Endothelial cell of umbilical vein (primary cell): Measurements from ENCODE around the gene SBDS. TPM values are rescaled to one million over a fixed set of nuclear protein-coding genes. Genes with fewer than 3 reads are reported as not detected.
"Not testable (repeated sequence)": the region's sequence is repeated elsewhere in the genome, so short reads cannot be mapped to it uniquely, and the experiment has no call there.

Source experiments
- BruUV-seq: library from RNA; stranded (reverse); fragments of 400-500 nt; replicated peaks from 2 replicates; lab custom pipeline; 2021; lab: Mats Ljungman, UMichigan
- CTCF ChIA-PET: fragments of 300-600, 350-600 bp; sonication (Branson Sonifier 250); formaldehyde crosslinking; loops from one replicate; lab custom pipeline; 2021; ENCODE audit warnings: antibody characterized with exemption, inconsistent platforms; lab: Charles Lee
- POLR2A ChIA-PET: fragments of 300-600, 350-600 bp; sonication (Branson Sonifier 250); formaldehyde crosslinking; loops from one replicate; lab custom pipeline; 2021; ENCODE audit warnings: antibody characterized with exemption, inconsistent platforms; lab: Charles Lee
- DNase-seq: peaks from one replicate; pipeline ENCODE4 v3.0.0-alpha.2; 2011; ENCODE audit warnings: low read depth, low spot score
- FAIRE-seq: peaks from 2 replicates; lab custom pipeline; 2011; peaks lifted over from hg19 to GRCh38; lab: Jason Lieb, UNC
- H2AFZ ChIP-seq: 2 replicates; pipeline ENCODE4 v1.6.0; 2012; ENCODE audit warnings: low read depth, low read length, control low read depth, inconsistent platforms
- H3K27ac ChIP-seq: 2 replicates; pipeline ENCODE4 v1.5.1; 2011; ENCODE audit warnings: low read depth, mild to moderate bottlenecking, control low read depth, low read length, moderate library complexity; ENCODE audit not compliant: insufficient read depth
- H3K27me3 ChIP-seq, 2 experiments: 2 replicates each; pipeline versions ENCODE4 v1.6.0 to v1.6.1; 2011; ENCODE audit warnings: low read length in 2 of 2, mixed read lengths in 1 of 2; ENCODE audit not compliant: control insufficient read depth in 2 of 2, insufficient read depth in 2 of 2
- H3K36me3 ChIP-seq, 2 experiments: 2 replicates in 1 of 2; 3 replicates in 1 of 2; pipeline ENCODE4 v1.5.1; 2011; ENCODE audit warnings: low read length in 2 of 2, mild to moderate bottlenecking in 1 of 2, moderate library complexity in 1 of 2; ENCODE audit not compliant: control insufficient read depth in 2 of 2, insufficient read depth in 2 of 2; ENCODE audit errors: extremely low read depth in 1 of 2
- H3K4me1 ChIP-seq: 3 replicates; pipeline ENCODE4 v1.5.1; 2011; ENCODE audit warnings: mild to moderate bottlenecking, low read length; ENCODE audit not compliant: control insufficient read depth, insufficient read depth; ENCODE audit errors: extremely low read depth
- H3K4me2 ChIP-seq: 2 replicates; pipeline ENCODE4 v1.6.1; 2011; ENCODE audit warnings: low read length, control low read depth, mixed read lengths; ENCODE audit not compliant: insufficient read depth
- H3K4me3 ChIP-seq, 3 experiments: fragments of 200-600 bp in 1 of 3; sonication (generic), shearing (Covaris generic) in 1 of 3; replicated peaks in 1 of 3; 2 replicates each; pipeline ENCODE4 v1.5.1; 2011 to 2016; ENCODE audit warnings: control low read depth in 3 of 3, low read length in 3 of 3, mild to moderate bottlenecking in 2 of 3, inconsistent platforms in 1 of 3, low read depth in 1 of 3, moderate library complexity in 1 of 3; ENCODE audit not compliant: insufficient read depth in 1 of 3
- H3K79me2 ChIP-seq: 2 replicates; pipeline ENCODE4 v1.6.0; 2012; ENCODE audit warnings: low read length, inconsistent platforms; ENCODE audit not compliant: control insufficient read depth, insufficient read depth
- H3K9ac ChIP-seq: replicated peaks from 2 replicates; pipeline ENCODE3; 2011; ENCODE audit warnings: low read length, control low read depth; ENCODE audit not compliant: insufficient read depth; ENCODE audit errors: extremely low read depth
- H3K9me1 ChIP-seq: replicated peaks from 3 replicates; pipeline ENCODE4 v1.6.0; 2011; ENCODE audit warnings: mild to moderate bottlenecking, low read length; ENCODE audit not compliant: control insufficient read depth, insufficient read depth; ENCODE audit errors: extremely low read depth
- H3K9me3 ChIP-seq: replicated peaks from 2 replicates; pipeline ENCODE4 v1.5.1; 2012; ENCODE audit warnings: low read length, inconsistent platforms; ENCODE audit not compliant: control insufficient read depth, insufficient read depth
- H4K20me1 ChIP-seq: replicated peaks from 2 replicates; pipeline ENCODE3; 2011; ENCODE audit warnings: mild to moderate bottlenecking, low read length; ENCODE audit not compliant: control insufficient read depth, insufficient read depth; ENCODE audit errors: extremely low read depth
- CTCF ChIP-seq, 2 donors: IDR thresholded peaks; 1 replicate in 1 of 2; 2 replicates in 1 of 2; pipeline ENCODE4 v1.5.1; 2011; ENCODE audit warnings: low read length in 2 of 2, mild to moderate bottlenecking in 2 of 2, moderate library complexity in 2 of 2, control low read depth in 1 of 2, inconsistent platforms in 1 of 2, low read depth in 1 of 2; ENCODE audit not compliant: insufficient read depth in 1 of 2; ENCODE audit errors: extremely low read depth in 1 of 2
- EZH2 ChIP-seq: IDR thresholded peaks from 2 replicates; pipeline ENCODE4 v1.6.1; 2012; ENCODE audit warnings: borderline replicate concordance, low read depth, mild to moderate bottlenecking, moderate library complexity, low read length, inconsistent platforms; ENCODE audit not compliant: severe bottlenecking
- FOS ChIP-seq: IDR thresholded peaks from 2 replicates; pipeline ENCODE4 v1.6.1; 2011; ENCODE audit warnings: mild to moderate bottlenecking, low read length, moderate library complexity, borderline replicate concordance; ENCODE audit not compliant: insufficient read depth
- GATA2 ChIP-seq: IDR thresholded peaks from 2 replicates; pipeline ENCODE4 v1.7.0; 2011; ENCODE audit warnings: low read depth, mild to moderate bottlenecking, moderate library complexity, mixed read lengths, low read length; ENCODE audit not compliant: insufficient read length, insufficient read depth
- JUN ChIP-seq: IDR thresholded peaks from 2 replicates; pipeline ENCODE4 v1.6.1; 2011; ENCODE audit warnings: borderline replicate concordance, low read depth; ENCODE audit not compliant: insufficient read length, insufficient read depth
- MAX ChIP-seq: IDR thresholded peaks from 2 replicates; pipeline ENCODE4 v1.6.1; 2011; ENCODE audit not compliant: insufficient read depth, insufficient read length
- MYC ChIP-seq: IDR thresholded peaks from one replicate; pipeline ENCODE4 v1.6.1; 2011; ENCODE audit warnings: mild to moderate bottlenecking, low read depth, low read length
- POLR2A ChIP-seq: IDR thresholded peaks from 2 replicates; pipeline ENCODE4 v1.6.1; 2012; ENCODE audit warnings: low read depth, mild to moderate bottlenecking, control low read depth, low read length
- POLR2AphosphoS5 ChIP-seq: IDR thresholded peaks from 2 replicates; pipeline ENCODE4 v1.6.1; 2012; ENCODE audit warnings: low read depth, mild to moderate bottlenecking, control low read depth, low read length, moderate library complexity; ENCODE audit not compliant: insufficient read depth
- dilution Hi-C: fragments of 300-500 bp; cut with MboI; formaldehyde crosslinking; loops from one replicate; pipeline ENCODE4 v1.15.0; 2019; ENCODE audit warnings: low sequenced_read_pairs; ENCODE audit not compliant: extremely low pct_ligation_motif_present
- intact Hi-C: fragments of 100-400 bp; cut with micrococcal nuclease; formaldehyde crosslinking; loops from one replicate; pipeline ENCODE4 v1.10.0; 2022
- polyA plus RNA-seq, 4 experiments: library from polyadenylated mRNA; depleted of rRNA in 3 of 4; stranded (reverse) in 3 of 4; unstranded in 1 of 4; fragments of >200 nt; gene quantifications; 2 replicates each; pipeline versions ENCODE4 v1.2.1 to v1.2.3, GENCODE V29; 2011 to 2012; ENCODE audit warnings: missing spikeins in 1 of 4
- total RNA-seq: library from RNA; stranded (reverse); gene quantifications from 2 replicates; pipeline ENCODE4 v1.2.3, GENCODE V29; 2021

SBDS gene
- total and polyA plus RNA-seq, 2 donors (not counting 3 experiments of a cell fraction or from before 2014, with no cell fraction given): 30.7 to 86.5 TPM

GRCh38 chr7:66969001-66969400 is 26.4 kb downstream of the SBDS start:
- H3K4me3 ChIP-seq, H3K27me3 ChIP-seq, H3K9me1 ChIP-seq, DNase-seq, H3K4me2 ChIP-seq, intact Hi-C loops, BruUV-seq, H4K20me1 ChIP-seq, H2AFZ ChIP-seq, H3K27ac ChIP-seq, POLR2A ChIA-PET, H3K79me2 ChIP-seq, dilution Hi-C loops, H3K36me3 ChIP-seq, FAIRE-seq, H3K9me3 ChIP-seq, CTCF ChIA-PET, H3K4me1 ChIP-seq, H3K9ac ChIP-seq: not testable (repeated sequence)

- TF ChIP-seq POLR2A (no peak), MYC (no peak), EZH2 (no peak), GATA2 (no peak), FOS (no peak), JUN (no peak), MAX (no peak), CTCF (IDR thresholded peaks at IDR 0.05; ENCODE audit: extremely low read depth in 1 of 2, insufficient read depth in 1 of 2, low read depth in 1 of 2, low read length in 2 of 2) (no peak), POLR2AphosphoS5 (no peak)
- Histone ChIP-seq H3K4me2 (no peak overlapping the region), H3K36me3 (no peaks in the 10 kb centered on the region), H3K9me1 (no peaks in the 10 kb centered on the region), H4K20me1 (no peaks in the 10 kb centered on the region), H3K79me2 (no peaks in the 10 kb centered on the region), H3K27ac (no peak overlapping the region), H3K4me3 (no peak overlapping the region), H3K9me3 (no peaks in the 10 kb centered on the region), H3K9ac (no peak overlapping the region), H3K27me3 (no peaks in the 10 kb centered on the region), H2AFZ (no peak overlapping the region), H3K4me1 (no peaks in the 10 kb centered on the region)
- BruUV-seq: no TSS peak
- intact Hi-C loops: no loop called here
- ChIA-PET POLR2A (no interaction called here), CTCF (no interaction called here)
- FAIRE-seq: no peak
- dilution Hi-C loops: no loop called here
- DNase-seq: no peak
Measured at GRCh38 chr7:66967029-66967428, 28.4 kb downstream of the SBDS start.
